MM.1S (cell line): Measurements from ENCODE around the gene B3GNT4.

Experiments
- CTCF ChIP-seq: fragments of 300-600 bp; sonication (generic); IDR thresholded peaks from 2 replicates; pipeline ENCODE4 v1.5.1; 2016; ENCODE audit warnings: antibody characterized with exemption, low read length, mixed read lengths
- EZH2 ChIP-seq: fragments of 300-600 bp; sonication (generic); optimal IDR thresholded peaks from 2 replicates; pipeline ENCODE3; 2017; ENCODE audit warnings: low read depth, mild to moderate bottlenecking, antibody characterized with exemption, low read length, mixed read lengths
- EZH2phosphoT487 ChIP-seq: fragments of 300-600 bp; sonication (generic); IDR thresholded peaks from 2 replicates; pipeline ENCODE4 v1.6.1; 2018; ENCODE audit warnings: antibody characterized with exemption, low read length

GRCh38 chr12:122172262-122172939 is 31.1 kb upstream of the B3GNT4 start:
- TF ChIP-seq CTCF: no peak
- no peak for TF ChIP-seq EZH2
- no peak for TF ChIP-seq EZH2phosphoT487
